Hepatocyte (in vitro differentiated cells): ENCODE measurements around the gene MLIP.

Experiments used
- CTCF ChIP-seq: fragments of 200-600 bp; sonication (generic); IDR thresholded peaks from 2 replicates; pipeline ENCODE4 v1.5.1; 2016; ENCODE audit warnings: antibody characterized with exemption, mild to moderate bottlenecking; ENCODE audit not compliant: poor library complexity
- EZH2 ChIP-seq: fragments of 200-600 bp; sonication (generic); IDR thresholded peaks from 2 replicates; pipeline ENCODE4 v1.6.1; 2016; ENCODE audit warnings: antibody characterized with exemption, mild to moderate bottlenecking, borderline replicate concordance

- TF ChIP-seq CTCF, result no peak
- no peak for TF ChIP-seq EZH2
Measured at GRCh38 chr6:54301770-54302169, 190.5 kb downstream of the MLIP start.
